ENCODE results near the gene PDE2A. TPM values are rescaled to one million over a fixed set of nuclear protein-coding genes. Genes with fewer than 3 reads are reported as not detected.

The PDE2A gene
- total and polyA plus RNA-seq, 10 of the 15 experiments (the other 5 are each of a cell fraction or from before 2014, with no cell fraction given), result 0.06 to 0.15 (median 0.11) TPM; not detected in 6

DNA sequence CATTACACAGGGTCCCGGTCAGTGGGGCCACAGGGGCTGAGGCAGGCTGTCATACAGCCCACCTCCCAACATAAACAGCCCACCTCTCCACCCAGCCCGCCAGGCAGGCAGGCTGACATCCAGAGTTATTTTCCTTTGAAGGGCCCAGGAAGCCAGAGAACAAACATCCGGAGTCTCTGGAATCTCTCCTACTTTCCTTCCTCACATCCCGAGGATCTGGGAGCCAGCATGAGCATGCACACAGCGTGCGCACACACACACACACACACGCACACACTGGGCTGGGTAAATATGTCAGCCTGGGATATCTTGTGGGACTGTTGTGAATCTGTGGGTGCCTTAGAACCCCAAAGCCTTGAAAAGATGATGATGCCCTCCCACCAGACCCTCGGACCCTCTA, 55.4 kb downstream of the PDE2A start (continued):
- TF ChIP-seq, protein P1, sequence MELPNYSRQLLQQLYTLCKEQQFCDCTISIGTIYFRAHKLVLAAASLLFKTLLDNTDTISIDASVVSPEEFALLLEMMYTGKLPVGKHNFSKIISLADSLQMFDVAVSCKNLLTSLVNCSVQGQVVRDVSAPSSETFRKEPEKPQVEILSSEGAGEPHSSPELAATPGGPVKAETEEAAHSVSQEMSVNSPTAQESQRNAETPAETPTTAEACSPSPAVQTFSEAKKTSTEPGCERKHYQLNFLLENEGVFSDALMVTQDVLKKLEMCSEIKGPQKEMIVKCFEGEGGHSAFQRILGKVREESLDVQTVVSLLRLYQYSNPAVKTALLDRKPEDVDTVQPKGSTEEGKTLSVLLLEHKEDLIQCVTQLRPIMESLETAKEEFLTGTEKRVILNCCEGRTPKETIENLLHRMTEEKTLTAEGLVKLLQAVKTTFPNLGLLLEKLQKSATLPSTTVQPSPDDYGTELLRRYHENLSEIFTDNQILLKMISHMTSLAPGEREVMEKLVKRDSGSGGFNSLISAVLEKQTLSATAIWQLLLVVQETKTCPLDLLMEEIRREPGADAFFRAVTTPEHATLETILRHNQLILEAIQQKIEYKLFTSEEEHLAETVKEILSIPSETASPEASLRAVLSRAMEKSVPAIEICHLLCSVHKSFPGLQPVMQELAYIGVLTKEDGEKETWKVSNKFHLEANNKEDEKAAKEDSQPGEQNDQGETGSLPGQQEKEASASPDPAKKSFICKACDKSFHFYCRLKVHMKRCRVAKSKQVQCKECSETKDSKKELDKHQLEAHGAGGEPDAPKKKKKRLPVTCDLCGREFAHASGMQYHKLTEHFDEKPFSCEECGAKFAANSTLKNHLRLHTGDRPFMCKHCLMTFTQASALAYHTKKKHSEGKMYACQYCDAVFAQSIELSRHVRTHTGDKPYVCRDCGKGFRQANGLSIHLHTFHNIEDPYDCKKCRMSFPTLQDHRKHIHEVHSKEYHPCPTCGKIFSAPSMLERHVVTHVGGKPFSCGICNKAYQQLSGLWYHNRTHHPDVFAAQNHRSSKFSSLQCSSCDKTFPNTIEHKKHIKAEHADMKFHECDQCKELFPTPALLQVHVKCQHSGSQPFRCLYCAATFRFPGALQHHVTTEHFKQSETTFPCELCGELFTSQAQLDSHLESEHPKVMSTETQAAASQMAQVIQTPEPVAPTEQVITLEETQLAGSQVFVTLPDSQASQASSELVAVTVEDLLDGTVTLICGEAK (IDR thresholded peaks at IDR 0.05; ENCODE audit: borderline replicate concordance), result no peak
- no peak for TF ChIP-seq MXI1 (IDR thresholded peaks at IDR 0.05; ENCODE audit: low read depth, low read length)
- TF ChIP-seq, protein P2, sequence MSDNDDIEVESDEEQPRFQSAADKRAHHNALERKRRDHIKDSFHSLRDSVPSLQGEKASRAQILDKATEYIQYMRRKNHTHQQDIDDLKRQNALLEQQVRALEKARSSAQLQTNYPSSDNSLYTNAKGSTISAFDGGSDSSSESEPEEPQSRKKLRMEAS (IDR thresholded peaks at IDR 0.05; ENCODE audit: low read depth, low read length), result no peak

DNA sequence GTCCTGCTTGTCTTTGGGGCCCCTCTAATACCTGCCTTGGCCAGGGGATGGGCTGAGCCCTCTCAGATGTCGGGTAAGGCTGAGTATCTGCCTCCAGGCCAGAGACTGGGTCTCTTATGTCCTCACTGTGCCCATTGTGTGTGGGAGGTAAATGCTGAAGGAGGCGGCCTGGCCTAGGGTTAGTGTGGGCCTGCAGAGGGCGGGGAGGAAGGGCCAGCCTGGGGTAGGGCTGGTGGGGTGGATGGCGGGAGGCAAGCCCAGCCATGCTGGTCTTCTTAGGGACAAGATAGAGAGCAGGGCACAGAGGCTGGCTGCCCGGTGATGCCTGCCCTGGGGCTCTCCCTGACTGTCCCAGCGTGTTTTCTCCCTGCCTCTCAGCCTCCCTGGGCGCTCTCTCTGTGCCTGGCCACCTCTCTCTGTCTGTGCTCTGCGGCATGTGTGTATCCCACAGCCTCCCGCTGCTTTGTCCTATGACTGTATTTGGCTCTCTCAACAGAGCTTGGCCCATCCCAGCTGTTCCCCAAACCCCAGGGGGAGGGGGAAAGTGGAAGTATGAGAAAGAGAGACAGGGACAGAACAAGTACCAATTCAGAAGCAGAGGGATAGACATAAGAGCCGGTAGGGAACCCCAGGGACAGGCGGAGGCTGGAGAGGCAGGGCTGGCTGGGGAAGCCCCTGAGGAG, 57.0 kb downstream of the PDE2A start:
- no peak for DNase-seq (ENCODE audit: low read depth, low spot score)
- in situ Hi-C loops (cut with MboI), result no loop called here
- Histone ChIP-seq H3K79me2 (ENCODE audit: control insufficient read depth, insufficient read depth, low read length) (no peaks in the 10 kb centered on the region), H3K4me3 (no peak overlapping the region), H3K4me2 (ENCODE audit: control insufficient read depth, insufficient read depth) (no peak overlapping the region), H2AFZ (ENCODE audit: control insufficient read depth, low read depth, low read length) (no peak overlapping the region), H3K36me3 (ENCODE audit: control insufficient read depth in 2 of 2, insufficient read depth in 2 of 2, low read length in 1 of 2) (no peaks in the 10 kb centered on the region), H3K4me1 (ENCODE audit: control insufficient read depth, insufficient read depth, low read length) (peaks cover 12% of the 10 kb centered on the region), H3K9ac (ENCODE audit: control insufficient read depth, insufficient read depth, low read length) (no peak overlapping the region), H3K9me3 (replicated peaks; ENCODE audit: control insufficient read depth, insufficient read depth, low read length) (no peaks in the 10 kb centered on the region), H4K20me1 (ENCODE audit: control insufficient read depth, insufficient read depth) (peaks cover 6% of the 10 kb centered on the region; the same call in 1 of the 2 replicates), H3K27ac (ENCODE audit: control insufficient read depth, insufficient read depth) (no peak overlapping the region), H3K27me3 (replicated peaks in 1 of 2; ENCODE audit: control insufficient read depth in 2 of 2, insufficient read depth in 2 of 2, low read length in 1 of 2) (peaks cover 3 to 7% of the 10 kb centered on the region in 2 experiments; a peak in 3 of 4 replicates)
- ChIA-PET RAD21 (ENCODE audit: unreplicated experiment) (no interaction called here), POLR2A (no interaction called here), SMC1A (ENCODE audit: uncharacterized antibody, unreplicated experiment) (interaction anchor here (1.1 kb wide), 1 partner anchor 28 kb away, joined by 3 read pairs; no protein-coding TSS in a partner anchor), CTCF (interaction anchor here (1.0 kb wide), 1 partner anchor 67 kb away, joined by 3 read pairs; no protein-coding TSS in a partner anchor)
- FAIRE-seq, result no peak
- no peak; the same call in 2 of the 3 replicates for ATAC-seq
- no TSS peak for BruUV-seq (replicated peaks)
- WGBS (ENCODE audit: insufficient coverage, insufficient replicate concordance, low lambda C conversion rate, missing lambda C conversion rate), result 13% methylated on average over 11 of the region's 11 CpGs
- intact Hi-C loops (cut with micrococcal nuclease; ENCODE audit: unreplicated experiment), result no loop called here
- TF ChIP-seq PAX5 (IDR thresholded peaks at IDR 0.05; ENCODE audit: borderline replicate concordance, low read depth, low read length) (no peak), STAT1 (conservative IDR thresholded peaks at IDR 0.05) (no peak), MYC (IDR thresholded peaks at IDR 0.05; ENCODE audit: insufficient read depth, insufficient read length, insufficient replicate concordance, low read length, severe bottlenecking) (no peak), SMARCA5 (IDR thresholded peaks at IDR 0.05) (no peak)
- TF ChIP-seq, protein P3, sequence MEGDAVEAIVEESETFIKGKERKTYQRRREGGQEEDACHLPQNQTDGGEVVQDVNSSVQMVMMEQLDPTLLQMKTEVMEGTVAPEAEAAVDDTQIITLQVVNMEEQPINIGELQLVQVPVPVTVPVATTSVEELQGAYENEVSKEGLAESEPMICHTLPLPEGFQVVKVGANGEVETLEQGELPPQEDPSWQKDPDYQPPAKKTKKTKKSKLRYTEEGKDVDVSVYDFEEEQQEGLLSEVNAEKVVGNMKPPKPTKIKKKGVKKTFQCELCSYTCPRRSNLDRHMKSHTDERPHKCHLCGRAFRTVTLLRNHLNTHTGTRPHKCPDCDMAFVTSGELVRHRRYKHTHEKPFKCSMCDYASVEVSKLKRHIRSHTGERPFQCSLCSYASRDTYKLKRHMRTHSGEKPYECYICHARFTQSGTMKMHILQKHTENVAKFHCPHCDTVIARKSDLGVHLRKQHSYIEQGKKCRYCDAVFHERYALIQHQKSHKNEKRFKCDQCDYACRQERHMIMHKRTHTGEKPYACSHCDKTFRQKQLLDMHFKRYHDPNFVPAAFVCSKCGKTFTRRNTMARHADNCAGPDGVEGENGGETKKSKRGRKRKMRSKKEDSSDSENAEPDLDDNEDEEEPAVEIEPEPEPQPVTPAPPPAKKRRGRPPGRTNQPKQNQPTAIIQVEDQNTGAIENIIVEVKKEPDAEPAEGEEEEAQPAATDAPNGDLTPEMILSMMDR (IDR thresholded peaks at IDR 0.05 in 2 of 3, conservative IDR thresholded peaks at IDR 0.05 in 1 of 3; ENCODE audit: control insufficient read depth in 2 of 3, extremely low read depth in 1 of 3, insufficient read depth in 1 of 3, low read depth in 3 of 3, low read length in 3 of 3), result no peak
- TF ChIP-seq, protein P4, sequence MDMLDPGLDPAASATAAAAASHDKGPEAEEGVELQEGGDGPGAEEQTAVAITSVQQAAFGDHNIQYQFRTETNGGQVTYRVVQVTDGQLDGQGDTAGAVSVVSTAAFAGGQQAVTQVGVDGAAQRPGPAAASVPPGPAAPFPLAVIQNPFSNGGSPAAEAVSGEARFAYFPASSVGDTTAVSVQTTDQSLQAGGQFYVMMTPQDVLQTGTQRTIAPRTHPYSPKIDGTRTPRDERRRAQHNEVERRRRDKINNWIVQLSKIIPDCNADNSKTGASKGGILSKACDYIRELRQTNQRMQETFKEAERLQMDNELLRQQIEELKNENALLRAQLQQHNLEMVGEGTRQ (IDR thresholded peaks at IDR 0.05; ENCODE audit: borderline replicate concordance, low read depth, low read length), result no peak
